ENCODE measurements around the gene SLC8A1.

The SLC8A1 gene

DNA sequence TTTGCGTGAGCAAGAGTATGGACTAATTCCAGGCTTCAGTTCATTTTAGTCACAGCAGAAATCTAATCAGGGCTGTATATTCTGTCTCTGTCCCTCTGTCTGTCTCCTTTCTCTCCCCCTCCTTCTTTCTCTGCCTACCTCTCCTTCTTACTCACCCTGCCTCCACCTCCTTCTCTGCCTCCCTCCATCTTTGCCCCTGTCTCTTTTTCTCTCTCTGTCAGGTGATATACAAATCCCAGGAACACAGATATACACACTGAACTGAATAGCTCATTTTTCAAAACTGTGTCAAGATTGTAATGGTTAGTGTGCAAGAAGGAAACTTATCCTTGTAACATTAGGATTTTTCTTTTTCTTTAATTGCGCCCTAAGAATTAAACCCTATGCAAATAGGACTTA, 32.5 kb downstream of the SLC8A1 start:
- no peak for FAIRE-seq

GRCh38 chr2:40418614-40419363, 33.1 kb downstream of the SLC8A1 start:
- FAIRE-seq = no peak

- peak; percentile 45 for FAIRE-seq
Measured at GRCh38 chr2:40416486-40416885, 35.4 kb downstream of the SLC8A1 start.

- no peak for FAIRE-seq
Measured at GRCh38 chr2:40415391-40415790, 36.5 kb downstream of the SLC8A1 start.

DNA sequence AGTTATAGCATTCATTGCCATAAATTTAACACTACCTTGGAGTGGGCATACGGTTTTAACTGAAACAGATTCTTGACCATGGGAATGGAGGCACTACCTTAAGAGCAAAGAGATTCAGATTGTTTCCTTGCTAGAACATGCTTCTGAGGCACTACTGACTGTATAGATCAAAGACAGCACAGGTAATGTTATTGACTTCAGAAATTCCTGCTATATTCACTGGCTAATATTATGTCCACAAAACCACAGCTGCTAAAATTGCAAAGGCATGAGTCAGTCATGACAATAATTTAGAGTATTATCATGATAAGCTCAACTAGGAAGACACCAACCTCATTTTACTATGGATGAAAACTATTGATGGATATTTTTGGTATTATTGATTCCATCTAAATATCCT, 39.4 kb downstream of the SLC8A1 start:
- FAIRE-seq = peak; percentile 9

DNA sequence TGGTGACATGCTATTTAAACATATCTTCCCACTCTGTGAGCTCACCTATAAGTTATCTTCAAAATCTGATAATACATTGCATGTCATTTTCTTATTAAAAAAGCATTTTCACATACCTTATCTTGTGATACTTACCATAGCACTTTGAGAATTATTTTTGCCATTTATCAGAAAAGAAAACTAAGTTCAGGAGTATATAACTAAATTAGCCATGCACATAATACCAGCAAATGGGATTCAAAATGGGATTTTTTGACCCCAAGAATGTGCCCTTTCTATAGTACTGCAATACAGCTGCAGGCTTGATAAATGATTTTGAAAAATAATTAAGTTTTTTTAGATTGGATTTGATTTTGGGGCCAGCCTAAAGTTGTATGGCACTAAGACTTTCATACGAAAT, 41.2 kb downstream of the SLC8A1 start:
- peak; percentile 58 for FAIRE-seq

GRCh38 chr2:40409734-40410133, 42.2 kb downstream of the SLC8A1 start:
- no peak for FAIRE-seq

DNA sequence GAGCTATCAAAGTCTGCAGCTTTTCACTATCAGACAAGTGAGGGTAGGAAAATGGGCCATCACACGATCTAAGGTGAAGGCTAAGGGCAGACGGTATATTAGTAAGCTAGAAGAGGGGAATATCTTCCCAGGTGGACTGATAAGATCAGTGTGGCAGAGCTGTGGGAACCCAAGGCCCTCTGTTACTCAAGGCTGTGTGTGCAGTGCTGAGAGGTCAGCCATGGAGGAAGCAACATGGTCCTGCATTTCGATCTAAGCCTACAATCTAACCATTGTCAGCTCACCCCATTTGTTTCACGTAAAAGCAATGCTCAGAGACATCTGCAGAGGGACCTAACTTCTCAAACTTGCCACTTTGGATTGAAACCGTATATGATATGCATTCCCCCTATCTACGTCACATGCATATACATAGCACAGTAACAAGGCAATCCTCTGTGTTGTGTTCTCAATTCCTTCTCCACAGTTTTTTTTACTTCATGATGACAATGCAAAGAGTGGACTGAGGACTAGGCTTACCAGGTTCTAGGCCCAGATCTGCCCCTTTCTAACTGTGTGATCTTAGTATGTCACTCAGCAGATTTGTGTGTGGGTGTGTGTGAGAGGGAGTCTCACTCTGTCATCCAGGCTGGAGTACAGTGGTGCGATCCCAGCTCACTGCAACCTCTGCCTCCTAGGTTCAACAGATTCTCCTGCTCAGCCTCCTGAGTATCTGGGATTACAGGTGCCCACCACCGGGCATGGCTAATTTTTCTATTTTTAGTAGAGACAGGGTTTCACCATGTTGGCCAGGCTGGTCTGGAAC, 45.2 kb downstream of the SLC8A1 start:
- FAIRE-seq = no peak

DNA sequence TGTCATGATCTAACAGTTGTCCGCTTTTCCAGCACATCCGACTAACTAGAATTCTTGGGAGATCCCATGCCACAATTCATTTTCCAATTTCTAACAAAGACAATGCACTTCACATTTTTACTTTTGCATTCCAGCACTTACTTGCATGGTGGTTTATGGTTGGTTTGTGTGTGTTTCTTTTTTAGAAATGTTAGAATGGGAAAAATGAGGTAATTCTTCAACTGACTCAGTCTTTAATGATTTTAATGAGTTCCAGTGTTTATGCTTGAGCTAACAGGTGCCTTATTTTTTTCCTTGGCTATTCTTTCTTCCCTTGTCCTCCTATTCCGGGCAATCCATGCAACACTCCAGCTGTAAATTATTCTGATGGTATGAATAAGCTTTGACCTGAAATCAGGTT, 46.4 kb downstream of the SLC8A1 start:
- no peak for FAIRE-seq

DNA sequence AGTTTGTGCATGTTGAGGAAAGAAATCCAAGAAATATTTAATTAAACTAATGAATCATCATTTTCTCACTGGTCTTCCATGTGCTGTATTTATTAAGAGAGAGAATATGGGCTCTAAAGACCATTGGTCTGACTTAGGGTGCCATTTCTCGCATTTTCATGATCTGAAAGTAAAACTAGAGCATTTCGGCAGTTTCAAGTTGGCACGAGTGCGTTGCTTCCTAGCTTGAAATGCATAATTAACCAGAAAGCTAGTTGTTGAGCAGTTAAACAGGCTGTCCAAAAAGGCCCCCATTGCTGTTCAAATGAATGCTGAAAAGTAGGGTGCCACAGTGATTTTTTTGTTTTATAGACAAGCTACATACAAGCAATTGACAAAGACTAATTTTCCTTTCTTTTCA, 47.4 kb downstream of the SLC8A1 start:
- FAIRE-seq = no peak

DNA sequence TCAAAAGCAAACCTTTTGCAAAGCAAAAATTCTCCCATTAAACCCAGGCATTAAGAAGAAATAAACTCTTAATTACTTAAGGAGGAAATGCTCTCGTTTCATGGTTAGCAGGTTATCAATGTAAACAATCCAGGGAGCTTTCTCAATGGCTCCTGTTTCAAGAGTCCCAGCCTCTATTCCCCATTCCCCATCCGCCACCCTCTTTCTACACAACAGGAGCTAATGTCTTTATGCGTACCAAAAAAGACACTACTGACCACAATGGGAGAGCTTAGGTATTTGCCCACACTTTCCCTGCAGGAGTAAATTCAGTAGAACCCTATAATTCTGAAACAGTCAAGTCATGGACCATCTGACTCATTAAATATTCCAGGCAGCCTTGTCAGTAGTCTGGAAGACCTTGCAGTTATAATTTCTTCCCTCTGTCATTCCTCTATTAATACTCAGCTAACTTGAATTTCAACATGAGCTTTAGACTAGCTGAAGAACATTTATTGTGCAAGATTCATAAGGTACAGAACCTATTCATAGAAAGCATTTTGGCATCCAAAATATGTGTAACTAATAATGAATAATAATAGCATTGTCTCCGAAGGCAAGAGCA, 48.6 kb downstream of the SLC8A1 start:
- no peak for FAIRE-seq

DNA sequence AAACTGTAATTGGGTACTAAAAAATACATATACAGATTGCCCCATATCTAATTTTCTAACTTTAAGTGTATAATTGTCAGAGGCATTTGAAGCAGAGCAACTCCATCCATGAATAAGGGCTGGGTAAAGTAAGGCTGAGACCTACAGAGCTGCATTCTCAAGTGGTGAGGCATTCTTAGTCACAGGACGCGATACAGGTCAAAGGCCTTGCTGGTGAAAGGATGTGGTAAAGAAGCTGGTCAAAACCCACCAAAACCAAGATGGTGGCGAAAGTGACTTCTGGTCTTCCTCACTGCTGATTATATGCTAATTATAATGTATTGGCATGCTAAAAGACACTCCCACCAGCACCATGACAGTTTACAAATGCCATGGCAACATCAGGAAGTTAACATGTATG, 50.0 kb downstream of the SLC8A1 start:
- no peak for FAIRE-seq

GRCh38 chr2:40400336-40400953, 51.4 kb downstream of the SLC8A1 start:
- FAIRE-seq = no peak

DNA sequence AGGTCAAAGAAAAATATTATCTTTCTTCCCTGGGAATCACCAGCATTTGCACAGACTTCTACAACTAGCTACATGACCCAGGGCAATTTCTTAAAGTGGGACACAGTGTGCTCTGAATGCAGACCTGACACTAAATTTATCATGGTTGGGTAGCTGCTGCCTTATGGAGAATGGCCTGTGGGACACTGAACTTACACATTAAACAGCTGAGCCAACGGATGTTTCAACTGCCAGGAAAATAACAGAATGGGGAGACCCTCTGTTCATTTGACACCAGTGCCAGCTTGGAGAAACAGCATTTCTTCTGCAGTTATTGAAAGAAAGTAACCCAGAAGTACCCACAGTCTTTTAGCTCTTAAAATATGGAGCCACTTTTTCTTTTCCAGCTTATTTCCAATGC, 54.1 kb downstream of the SLC8A1 start:
- no peak for FAIRE-seq

DNA sequence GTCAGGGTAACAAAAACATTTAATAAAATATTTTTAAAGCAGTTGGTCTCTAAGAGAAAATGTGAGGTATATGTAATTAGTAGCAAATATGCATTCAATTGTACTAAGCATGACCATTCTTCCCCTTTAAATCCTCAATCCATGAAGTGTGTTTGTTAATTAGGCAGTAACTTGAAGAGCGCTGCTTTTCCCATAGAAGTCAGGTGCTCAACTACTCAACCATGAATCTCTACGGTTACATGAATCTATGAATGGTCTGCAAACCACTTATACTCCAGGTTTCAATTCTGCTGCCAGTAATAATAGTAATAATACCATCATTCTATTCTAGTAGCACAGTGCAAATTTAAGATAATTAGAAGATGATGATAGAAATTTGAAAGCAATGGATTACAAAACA, 55.8 kb downstream of the SLC8A1 start:
- peak; percentile 27 for FAIRE-seq

DNA sequence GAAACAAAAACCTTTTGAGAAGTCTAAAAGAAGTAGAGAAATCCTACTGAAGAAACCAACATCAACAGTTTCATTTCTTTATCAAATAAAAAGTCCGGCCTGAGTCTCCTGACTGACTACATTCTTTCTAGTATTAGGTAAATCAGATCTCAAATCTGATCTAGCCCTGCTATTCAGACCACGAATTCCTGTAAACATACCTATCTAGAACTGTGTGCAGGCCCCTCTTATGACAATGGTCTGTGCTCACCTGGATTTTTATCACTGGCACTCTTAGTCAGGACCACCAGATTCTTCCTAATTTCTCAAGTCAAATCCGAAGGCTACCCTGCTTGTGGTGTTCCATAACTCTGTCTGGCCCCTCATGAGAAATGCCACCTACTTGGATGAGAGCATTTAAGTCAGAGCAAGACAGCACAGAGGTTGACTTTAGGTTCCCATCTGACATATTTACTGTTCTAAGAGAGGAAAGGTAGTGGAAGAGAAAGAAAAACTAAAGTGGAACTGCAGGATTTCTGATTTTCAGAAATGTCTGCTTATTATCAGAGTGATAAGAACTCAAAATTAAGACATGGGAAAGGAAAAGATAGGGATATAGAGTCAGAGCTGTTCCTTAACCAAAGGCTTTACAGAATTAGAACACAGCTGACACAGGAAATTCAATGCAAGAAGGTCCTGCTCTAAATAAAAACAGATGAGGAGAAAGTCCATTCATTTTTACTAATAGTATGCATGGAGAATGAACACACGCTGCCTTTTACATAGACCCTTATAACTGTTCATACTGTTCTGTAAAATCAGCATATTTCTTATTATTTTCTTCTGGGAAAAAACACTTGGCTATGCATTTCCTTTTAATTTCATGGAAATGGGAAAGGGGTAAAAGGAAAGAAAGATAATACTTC, 56.5 kb downstream of the SLC8A1 start:
- FAIRE-seq = no peak

DNA sequence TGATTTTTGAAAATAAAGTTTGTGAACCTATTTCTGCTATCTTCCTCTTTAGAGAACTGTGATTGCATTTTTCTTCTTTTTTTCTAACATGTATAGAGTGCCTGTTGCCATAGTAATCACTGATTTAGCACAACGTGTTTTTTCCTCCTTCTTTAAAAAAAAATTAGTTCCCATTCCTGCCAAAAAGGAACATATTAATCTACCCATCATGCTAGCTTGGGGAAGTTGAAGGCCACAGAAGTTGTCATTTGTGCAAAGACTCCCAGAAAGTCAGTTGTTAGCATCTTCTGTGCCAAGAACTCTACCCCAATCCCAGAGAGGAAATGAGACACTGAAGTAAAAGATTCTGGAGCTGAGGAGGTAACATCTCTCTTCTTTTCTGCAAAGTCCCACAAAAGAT, 57.3 kb downstream of the SLC8A1 start:
- FAIRE-seq = peak; percentile 9

DNA sequence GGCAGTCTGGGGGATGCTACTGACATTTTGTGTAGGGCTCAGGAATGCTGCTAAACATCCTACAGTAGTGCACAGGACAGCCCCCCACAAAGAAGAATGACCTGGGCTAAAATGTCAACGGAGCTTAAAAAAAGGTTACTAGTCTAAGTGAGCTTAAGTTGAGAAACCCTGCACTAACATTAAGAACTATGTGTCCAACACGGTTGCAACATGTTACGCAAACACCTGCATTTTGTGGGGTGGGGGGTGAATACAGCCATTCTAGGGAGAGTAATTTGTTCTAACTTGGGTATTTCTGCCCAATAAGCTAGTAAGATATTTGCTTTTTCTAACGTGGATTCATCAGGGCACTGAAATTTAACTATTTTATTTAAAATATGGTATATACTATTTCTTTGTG, 57.9 kb downstream of the SLC8A1 start:
- no peak for FAIRE-seq

DNA sequence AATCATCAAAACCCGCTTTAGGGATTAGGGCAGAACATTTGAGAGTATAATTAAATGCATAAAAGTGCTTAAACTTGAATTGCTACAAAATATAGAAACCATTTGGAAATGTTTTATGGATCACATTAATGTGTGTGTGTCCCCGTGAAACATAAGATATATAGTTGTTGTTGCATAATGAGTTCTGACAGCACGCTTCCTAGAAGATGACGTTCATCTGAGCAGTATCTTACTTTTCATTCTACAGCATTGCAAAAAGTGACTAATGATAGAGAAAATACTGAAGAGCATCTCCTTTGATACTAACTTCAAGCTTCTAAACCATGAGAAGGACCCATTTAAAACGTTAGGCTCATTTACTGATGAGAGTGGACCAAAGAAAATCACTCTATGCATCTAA, 63.7 kb downstream of the SLC8A1 start:
- no peak for FAIRE-seq

DNA sequence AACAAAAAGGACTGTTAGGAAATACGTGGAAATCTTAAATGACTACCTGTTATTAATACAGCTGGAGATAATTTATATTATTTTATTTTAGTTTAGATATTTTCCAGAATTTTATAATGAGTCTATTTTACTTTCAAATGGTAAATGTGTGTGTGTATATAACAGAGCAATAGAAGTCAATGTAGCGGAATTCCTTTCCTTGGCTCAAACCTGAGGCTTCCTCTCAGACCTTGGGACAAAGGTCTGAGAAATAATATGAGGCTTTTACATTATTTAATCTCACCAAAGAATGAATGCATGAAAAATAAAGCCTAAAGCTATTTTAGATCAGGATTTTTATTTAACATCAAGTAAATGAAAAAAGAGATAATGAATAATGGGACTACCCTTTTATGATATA, 65.7 kb downstream of the SLC8A1 start:
- FAIRE-seq = no peak

GRCh38 chr2:40384714-40385113, 67.2 kb downstream of the SLC8A1 start:
- FAIRE-seq = peak; percentile 88

- no peak for FAIRE-seq
Measured at GRCh38 chr2:40384233-40384632, 67.7 kb downstream of the SLC8A1 start.

- no peak for FAIRE-seq
Measured at GRCh38 chr2:40380721-40381120, 71.2 kb downstream of the SLC8A1 start.
